ENCODE results near the gene MED14.

The MED14 gene

DNA sequence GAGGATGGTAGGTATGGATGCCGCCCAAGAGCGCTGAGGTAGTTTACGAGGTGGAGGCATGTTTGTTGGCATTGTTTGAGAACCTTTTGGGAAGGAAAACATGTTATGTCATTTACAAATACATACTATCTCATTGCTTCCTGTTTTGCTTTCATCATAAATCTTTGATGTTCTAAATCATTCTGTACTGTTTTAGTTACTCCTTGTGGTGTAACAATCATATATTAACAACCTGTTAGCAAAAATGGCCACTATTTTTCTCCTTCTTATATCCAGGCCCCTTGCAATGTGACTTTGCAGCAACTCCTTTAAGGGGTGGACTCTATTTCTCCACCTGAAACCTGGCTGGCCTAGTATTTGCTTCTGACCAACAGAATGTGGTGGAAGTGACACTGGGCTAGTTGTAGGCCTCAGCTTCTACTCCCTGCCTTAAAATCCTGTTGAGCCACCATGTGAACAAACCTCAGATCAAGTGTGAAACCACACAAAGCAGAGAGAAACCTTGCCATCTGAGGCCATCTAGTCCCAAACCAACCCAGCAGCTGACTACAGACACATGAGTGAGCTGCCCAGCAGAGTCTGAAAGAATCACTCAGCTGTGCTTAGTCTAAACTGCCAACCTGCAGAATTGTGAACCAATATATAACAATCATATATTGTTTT is 72.1 kb downstream of the MED14 start:
- no peak for DNase-seq

- no peak for DNase-seq
These were observed 73.9 kb downstream of the MED14 start for GRCh38 chrX:40661489-40661888.

DNA sequence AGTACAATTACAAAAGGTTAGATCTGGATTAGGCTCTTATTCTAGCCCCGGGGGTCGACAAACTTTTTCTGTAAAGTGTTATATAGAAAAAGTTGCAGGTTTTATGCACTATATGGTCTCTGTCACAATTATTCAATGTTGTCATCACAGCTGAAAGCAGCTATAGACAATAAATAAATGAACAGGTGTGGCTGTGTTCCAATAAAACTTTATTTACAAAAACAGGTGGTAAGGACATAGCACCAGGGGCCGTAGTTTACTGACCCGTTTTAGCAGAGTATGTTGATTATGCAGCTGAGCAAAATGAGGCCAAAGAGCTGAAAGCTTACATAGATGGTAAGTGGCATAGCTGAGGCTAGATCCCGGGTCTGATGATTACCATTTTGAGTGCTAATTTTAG is 75.0 kb downstream of the MED14 start:
- no peak for DNase-seq

GRCh38 chrX:40653535-40653934 is 81.8 kb downstream of the MED14 start:
- no peak for DNase-seq

DNA sequence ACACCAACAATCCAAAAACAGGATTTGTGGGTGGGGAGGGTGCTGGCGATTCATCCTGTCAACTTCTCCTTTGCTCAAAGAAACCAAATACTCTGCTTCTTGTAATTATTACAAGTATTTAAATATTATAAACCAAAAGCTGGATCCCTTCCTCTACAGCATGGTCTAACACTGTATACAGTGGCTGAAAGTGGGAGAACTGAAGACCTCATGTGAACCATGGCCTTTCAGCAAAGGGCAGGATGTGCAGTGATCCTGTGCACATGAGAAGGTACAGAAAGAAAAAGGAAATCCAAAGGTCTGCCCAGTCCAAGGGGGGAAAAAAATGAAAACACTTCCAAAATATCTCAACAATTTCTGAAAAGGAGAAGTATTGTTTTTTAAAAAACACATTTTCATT is 82.7 kb downstream of the MED14 start:
- no peak for DNase-seq

DNA sequence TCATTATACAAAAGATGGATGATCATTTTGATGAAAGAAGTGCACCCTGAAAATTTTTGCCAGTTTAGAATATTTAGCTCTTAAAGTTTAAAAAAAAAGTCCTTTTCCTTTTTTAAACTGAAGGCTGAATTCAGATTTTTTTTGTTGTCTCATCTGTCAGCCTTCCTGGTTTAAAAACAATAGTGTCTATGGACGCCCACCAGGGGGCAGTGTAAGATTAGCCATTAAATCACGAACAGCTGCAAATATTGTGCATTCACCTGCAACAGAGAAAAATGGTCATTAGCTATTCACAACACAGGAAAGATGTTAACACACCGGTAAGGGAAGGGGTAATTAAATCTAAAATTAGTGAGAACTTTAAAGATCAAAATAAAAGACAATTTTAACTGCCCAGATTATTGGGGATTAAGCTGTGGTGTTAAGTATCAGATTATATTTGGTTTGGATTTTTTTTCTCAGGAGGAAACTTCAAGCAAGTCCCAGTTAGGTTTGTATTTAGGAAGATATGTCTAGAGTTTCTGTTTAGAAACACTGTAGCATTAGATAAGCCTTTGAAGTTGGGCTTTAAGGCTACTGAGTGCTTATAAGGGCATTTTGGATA is 83.6 kb downstream of the MED14 start:
- peak in 1 of 2 experiments; percentile 9 for DNase-seq

DNA sequence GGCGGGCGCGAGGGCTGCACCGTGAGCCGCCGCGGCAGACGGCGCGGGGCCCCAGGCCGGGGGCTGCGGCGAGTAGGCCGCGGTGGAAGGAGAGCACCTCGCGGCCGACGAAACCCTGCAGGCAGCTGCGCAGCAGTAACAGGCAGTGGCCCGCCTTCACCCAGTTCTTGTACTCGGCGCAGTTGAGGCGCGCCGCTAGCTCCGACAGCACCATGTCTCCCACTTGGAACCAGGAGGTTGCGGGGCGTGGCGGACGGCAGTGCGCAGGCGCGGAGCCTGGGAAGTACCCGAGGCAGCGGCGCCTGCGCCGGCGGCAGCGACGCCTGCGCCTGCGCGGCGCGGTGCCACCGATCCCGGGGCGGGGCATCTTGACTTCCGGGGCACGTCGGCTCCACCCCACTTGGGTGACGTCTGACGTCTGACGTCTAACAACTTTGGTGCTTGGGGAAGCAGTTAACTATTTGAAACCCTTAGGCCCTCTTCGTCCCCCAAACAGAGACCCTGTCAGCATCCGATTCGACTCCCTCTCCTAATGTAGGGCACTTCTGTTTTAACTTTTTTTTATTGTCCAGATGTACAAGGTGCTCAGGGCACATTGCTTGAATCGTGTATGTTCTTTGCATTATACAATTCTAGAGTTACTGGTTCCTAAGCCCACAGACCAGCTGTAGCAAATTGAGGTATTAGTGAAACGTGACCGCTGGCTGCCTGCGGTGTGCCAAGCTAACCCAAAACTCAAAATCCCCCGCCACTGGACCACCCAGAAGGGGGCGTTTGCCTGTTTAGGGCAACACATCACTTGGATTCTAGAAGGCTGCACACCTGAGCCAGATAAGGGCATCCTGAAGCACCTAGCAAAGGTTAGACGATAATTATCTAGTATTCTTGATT is 87.8 kb downstream of the MED14 start, which contains the start of gene CXorf38:
TSS of gene CXorf38 (minus strand) at position 255 of the 891 bp plus-strand sequence. CDS start at position 214, 41 bp downstream.
- DNase-seq, result peak; percentile 3 to 52

GRCh38 chrX:40646489-40647306 is 88.6 kb downstream of the MED14 start:
- DNase-seq, result no peak

- peak in 1 of 2 experiments; percentile 35 for DNase-seq
These were observed 90.5 kb downstream of the MED14 start for GRCh38 chrX:40644821-40645358.

DNA sequence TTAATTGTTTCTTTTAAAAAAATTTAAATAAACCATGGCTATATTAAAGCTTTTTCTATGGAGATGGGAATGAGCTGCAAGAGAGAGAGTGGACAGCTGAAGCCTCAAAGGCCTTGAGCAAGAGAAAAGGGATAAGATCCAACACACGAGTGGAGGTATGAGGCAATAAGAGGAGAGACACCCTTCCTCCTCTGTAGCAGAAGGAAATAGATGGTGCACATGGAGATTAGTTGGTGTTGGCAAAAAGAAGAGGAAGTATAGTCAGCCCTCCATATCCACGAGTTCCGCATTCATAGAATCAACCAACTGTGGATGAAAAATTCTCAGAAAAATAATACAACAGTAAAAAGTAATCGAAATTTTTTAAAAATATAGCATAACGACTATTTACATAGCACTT is 91.2 kb downstream of the MED14 start:
- DNase-seq, result no peak

- no peak for DNase-seq
These were observed 97.7 kb downstream of the MED14 start for GRCh38 chrX:40637687-40638086.

GRCh38 chrX:40632199-40632598 is 103.1 kb downstream of the MED14 start:
- DNase-seq, result no peak

DNA sequence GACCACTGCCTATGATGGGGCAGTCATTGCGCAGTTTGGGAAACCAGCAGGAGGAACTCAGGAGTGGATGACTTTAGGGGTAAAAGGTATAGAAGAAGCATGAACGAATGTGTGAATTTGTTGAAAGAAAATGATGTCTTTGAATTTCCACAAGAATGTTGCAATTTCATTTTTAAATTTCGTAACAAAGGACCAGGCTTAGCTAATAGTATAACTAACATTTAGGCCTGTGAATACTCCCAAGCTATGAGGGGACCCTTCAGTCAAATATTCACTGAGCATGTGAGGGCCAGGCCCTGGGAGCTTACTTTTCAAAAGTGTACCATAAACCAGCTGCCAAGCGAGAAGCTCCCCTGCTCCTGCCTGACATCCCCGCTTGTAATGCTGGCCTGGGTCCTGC is 106.8 kb downstream of the MED14 start:
- DNase-seq, result no peak

DNA sequence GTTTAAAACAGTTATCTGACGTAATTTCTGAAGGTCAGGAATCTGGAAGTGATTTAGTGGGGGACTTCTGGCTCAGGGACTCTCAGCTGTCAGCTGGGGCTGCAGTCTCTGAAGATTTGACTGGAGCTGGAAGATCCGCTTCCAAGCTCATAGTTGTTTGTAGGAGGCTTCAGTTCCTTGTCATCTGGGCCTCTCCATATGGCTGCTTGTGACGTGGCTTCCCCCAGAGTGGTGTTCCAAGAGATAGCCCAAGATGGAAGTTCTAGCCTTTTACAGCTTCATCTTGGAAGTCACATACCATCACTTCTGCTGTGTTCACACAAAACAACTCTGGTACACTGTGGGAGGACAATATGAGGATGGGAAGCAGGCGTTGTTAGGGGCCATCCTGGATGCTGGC is 110.0 kb downstream of the MED14 start:
- no peak for DNase-seq

DNA sequence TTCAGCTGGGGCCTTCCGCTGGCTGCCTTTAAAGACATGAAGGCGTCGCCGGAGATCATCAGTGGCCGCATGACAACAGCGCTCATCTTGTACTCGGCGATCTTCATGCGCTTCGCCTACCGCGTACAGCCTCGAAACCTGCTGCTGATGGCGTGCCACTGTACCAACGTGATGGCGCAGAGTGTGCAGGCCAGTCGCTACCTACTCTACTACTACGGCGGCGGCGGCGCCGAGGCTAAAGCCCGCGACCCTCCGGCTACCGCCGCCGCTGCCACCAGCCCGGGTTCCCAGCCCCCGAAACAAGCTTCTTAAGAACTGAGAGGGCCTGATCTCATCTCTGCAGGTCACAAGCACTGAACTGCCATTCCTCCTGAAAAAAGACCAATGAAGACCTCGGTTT is 111.7 kb downstream of the MED14 start:
- DNase-seq, result no peak

DNA sequence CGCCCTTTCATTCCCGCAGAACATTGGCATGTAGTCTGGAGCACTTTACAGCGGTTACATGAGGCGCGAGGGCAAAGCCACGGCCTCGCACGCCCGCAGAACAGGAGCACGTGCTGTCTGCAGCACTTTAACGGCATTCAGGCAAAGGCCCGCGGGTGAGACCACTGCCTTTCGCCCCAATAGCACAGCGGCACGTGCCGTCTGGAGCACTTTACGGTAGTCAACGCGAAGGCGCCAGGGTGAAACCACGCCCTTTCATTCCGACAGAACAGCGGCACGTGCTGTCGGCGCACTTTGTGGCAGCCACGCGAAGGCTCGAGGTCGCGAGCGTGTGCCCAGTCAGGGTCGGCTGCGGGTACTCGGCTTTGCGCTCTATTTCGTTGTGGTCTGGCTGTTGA is 112.2 kb downstream of the MED14 start, which contains the start of gene MPC1L:
TSS of gene MPC1L (plus strand) at position 290 of the 398 bp plus-strand sequence. CDS start 138 bp downstream, outside the sequence.
- DNase-seq, result no peak

- DNase-seq, result no peak
These were observed 112.7 kb downstream of the MED14 start for GRCh38 chrX:40622479-40623138.

DNA sequence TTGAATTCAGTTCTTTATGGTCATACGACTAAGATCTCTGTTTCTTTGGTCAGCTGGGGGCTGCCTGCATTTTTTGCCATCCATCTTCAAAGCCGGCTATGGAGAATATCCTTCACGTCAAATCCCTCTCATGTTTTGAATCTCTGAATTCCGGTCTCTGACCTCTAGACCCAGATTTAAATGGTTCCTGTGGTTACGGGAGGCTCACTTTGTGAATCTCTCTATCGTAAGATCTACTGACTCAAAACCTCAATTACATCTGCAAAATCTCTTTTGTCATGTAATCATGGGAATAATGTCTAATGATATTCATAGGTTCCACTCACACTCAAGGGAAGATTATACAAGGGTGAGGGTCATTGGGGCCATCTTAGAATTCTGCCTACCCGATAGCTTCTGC is 117.8 kb downstream of the MED14 start:
- no peak for DNase-seq

DNA sequence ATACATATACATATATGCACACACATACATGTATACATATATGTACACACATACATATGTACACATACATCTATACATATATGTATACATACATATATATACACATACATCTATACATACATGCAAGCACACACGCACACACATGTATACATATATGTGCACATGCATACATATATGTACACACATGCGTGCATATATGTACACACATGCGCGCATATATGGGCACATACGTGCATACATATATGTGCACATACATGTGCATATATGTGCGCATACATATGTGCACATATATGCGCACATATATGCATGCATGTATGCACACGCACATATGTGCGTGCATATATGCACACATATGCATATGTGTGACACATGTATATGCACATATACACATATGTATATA is 119.4 kb downstream of the MED14 start:
- DNase-seq, result no peak

- DNase-seq, result no peak
These were observed 122.8 kb downstream of the MED14 start for GRCh38 chrX:40612511-40612910.

GRCh38 chrX:40607381-40607780 is 128.0 kb downstream of the MED14 start:
- no peak for DNase-seq

- DNase-seq, result no peak
These were observed 131.9 kb downstream of the MED14 start for GRCh38 chrX:40603446-40603845.
